Measurements from ENCODE around the gene MEGF11. TPM values are rescaled to one million over a fixed set of nuclear protein-coding genes. Genes with fewer than 3 reads are reported as not detected.

MEGF11 gene
- polyA plus RNA-seq, 5 donors = 3.3 to 15.1 (median 7.6) TPM

- DNase-seq = no peak
Measured at GRCh38 chr15:66221126-66221525, 32.4 kb downstream of the MEGF11 start.

GRCh38 chr15:66220601-66221000, 32.9 kb downstream of the MEGF11 start:
- no peak for DNase-seq

- no peak for DNase-seq
Measured at GRCh38 chr15:66219339-66219738, 34.2 kb downstream of the MEGF11 start.

DNA sequence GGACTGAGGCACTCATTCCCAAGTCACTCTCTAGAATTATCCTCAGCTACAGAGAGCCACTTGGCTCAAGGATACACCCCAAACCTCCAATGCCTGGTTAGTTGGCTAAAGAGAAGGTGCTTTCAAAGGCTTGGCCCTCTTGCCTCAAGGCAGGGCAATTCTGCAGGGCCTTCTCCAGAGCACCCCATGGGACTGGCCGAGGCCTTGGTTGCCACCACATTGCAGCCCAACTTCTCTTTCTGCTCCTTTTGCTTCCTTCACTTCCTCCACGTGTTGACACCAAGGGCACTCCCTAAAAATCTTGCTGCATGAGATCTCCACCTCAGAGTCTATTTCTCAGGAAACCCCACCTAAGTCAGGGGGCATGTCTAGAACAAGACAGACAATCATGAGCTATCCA, 36.7 kb downstream of the MEGF11 start:
- no peak for DNase-seq

DNA sequence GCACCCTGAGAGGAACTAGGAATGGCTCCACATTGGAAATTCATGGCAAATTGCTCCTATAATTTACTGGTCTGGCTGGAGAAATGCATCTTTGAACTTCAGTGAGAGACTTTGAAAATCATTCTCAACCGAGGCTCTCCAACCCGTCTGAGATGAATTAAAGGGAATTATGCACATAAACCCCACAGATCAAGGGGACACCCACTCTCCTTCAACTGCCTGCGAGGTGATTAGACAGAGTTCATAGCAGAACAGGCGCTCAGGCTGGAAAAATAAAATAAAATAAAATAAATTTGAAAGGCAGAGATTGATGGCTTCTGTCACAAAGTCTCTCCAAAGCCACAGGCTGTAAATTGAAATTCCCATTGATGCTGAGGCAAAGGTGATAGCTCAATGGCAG, 37.7 kb downstream of the MEGF11 start:
- DNase-seq = no peak

- no peak for DNase-seq
Measured at GRCh38 chr15:66214246-66214645, 39.3 kb downstream of the MEGF11 start.

DNA sequence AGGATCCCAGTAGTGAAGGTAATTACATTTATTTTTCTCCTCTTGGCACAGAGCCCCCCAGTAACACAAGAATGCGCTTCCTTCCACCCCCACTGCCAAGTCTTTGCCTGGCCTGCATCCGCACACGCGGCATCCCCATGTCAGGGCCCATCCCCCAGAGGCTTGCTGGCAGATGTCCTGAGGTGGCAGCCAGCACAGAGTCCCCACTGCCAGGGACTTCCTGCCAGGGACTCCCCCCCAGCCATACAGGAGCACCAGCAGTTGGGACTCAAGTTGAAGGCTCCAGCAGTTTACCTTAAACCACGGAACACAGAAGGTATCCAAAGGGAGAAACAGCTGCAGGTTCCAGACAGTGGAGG, 41.0 kb downstream of the MEGF11 start:
- DNase-seq = no peak

- no peak for DNase-seq
Measured at GRCh38 chr15:66211670-66212562, 41.6 kb downstream of the MEGF11 start.

DNA sequence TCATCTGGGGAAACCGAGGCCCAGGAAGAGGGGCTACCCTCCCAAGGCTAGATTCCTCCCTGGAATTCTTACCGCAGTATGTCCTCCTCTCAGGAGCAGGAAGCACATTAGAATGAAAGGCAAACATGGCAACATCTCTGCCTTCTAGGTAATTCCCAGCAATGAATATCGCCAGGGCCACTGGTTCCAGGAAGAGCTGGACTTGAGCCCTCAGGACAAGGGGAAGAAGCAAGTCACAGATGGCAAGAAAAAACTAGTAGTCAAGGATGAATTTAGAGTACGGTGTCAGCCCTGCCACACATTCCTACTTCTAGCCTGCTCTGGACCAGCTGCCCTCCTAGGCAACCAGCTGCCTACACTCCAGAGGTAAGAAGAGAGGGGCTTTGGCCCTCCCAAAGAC, 42.9 kb downstream of the MEGF11 start:
- no peak for DNase-seq

DNA sequence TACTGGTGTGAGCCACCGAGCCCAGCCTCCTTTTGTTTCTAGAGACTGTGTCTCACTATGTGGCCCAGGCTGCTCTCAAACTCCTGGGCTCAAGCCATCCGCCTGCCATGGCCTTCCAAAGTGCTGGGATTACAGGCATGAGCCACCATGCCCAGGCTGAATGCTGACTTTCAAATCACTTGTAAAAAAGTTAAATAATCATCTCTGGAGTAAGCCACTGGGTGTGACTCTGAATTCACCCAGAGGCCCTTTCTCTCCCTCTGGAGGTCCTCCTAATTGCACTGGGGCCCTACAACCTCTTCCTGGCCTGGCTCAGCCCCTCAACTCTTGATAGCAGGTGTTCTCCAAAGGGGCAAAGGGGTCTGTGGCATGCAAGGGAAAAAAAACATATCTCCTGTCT, 54.8 kb downstream of the MEGF11 start:
- no peak for DNase-seq

DNA sequence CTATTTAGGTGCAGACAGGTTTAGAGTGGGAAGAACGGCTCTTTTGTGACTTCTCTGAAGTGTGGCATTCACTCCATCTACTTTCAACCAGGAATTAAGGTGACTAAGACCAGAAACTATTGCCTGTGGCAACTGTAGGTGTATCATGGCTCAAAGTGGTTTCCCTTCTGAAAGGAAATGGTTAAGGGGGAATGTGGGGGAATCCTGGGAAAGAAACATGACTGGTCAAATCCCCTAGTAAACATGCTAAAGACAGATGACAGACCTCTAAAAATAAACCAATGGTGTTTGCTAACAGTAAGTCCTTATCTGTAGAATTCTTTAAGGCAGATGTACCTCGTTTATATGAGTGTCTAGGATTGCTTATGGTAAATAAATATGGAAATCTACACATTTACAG, 56.9 kb downstream of the MEGF11 start:
- no peak for DNase-seq

DNA sequence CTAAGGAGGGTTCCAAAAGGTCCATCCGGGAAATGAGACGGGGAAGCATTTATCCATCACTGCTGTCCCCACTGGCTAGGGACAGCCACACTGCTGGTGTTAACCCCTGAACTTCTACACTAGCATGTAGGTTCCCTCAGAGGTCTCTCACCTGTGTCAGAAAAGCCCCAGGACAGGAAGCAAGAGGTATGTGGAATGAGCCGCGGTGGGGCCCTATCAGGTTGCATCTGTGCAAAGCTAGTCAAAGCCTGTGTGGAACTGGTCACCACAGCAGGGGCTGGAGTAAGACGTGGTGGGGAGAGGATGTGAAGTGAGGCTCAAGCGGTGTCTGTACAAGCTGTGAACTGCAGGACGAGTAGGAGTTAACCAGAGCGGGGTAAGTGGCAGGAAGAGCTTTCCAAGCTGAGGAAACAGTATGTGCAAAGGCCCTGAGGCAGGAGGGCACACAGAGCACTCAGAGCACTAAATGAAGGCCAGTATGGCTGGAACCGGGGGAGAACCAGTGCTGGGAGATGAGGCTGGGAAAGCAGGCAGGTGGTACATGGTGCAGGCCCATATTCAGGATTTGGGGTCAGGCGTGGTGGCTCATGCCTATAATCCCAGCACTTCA, 57.8 kb downstream of the MEGF11 start:
- DNase-seq = no peak

DNA sequence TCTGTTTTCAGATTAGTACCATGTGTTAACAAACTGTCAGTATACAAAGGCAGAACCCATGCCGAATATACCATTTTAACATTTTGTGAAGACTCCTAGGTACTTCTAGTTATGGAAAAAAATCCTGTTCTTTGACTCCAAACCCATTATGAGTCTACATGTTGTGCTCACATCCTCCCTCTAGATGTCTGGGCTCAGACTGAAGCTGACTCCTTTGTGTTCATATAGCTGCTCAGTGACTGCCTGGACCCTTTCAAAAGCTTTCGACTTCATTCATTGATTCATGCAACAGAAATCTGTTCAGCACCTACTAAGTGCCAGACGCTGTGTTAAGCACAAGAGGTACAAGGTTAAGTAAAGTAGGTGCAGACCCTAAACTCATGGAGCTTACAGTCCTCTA, 60.5 kb downstream of the MEGF11 start:
- no peak for DNase-seq

DNA sequence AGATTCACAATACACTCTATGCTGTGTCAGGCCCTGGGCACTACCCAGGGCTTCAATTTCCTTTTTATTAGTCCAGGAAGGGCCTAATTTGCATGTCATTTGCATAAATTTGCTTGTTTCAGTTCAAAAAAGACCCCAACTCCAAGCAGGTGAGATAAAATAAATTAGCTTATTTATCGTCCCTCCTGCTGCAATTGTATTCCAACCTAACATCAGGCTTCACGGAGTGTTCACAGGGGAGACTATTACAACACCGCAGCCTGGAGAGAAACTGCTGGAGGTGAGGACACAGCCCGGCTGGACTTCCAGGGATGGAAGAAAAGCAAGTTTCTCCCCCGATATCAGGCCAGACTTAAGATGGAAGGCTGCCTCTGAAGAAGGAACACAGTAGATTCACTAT, 62.8 kb downstream of the MEGF11 start:
- DNase-seq = no peak

DNA sequence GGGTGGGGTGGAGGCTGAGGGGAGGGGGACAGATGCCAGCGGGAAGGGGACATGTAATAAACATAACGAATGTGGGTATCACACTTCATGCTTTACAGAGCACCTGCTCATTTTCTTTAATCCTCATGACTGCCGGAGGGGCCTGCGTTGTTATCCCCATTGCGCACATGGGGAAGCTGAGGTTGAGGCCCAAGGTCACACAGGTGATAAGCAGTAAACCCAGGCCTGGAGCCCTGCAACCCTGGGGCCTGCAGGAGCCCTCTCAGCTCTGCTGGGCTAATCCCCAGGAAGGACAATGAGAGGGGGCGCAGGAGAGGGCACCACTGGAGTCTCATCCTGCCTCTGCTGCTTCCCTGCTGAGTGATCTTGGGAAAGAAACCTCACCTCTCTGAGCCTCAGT, 64.3 kb downstream of the MEGF11 start:
- DNase-seq = no peak

GRCh38 chr15:66188464-66188863, 65.1 kb downstream of the MEGF11 start:
- no peak for DNase-seq

DNA sequence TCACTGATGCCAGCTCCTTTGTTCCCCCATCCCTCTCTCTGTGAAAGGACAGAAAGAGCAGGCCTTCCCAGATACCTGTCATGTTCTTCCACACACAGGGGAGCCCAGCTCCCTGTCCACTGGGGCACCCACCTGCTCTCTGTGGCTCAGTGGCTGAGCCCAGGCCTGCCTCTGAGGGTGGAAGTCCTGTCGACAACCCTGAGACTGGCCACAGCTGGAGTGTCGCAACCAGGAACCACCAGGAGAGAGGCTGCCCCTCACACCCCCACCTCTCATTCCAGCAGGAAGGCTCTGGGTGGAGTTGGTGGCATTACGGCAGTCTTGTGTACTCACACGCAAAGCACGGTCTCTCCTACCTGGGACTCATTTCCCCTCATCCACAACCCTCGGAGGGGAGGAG, 66.3 kb downstream of the MEGF11 start:
- DNase-seq = no peak

GRCh38 chr15:66186049-66186825, 67.3 kb downstream of the MEGF11 start:
- DNase-seq = no peak

GRCh38 chr15:66184936-66185790, 68.4 kb downstream of the MEGF11 start:
- peak in 1 of 2 donors; percentile 20 for DNase-seq

GRCh38 chr15:66184492-66184891, 69.1 kb downstream of the MEGF11 start:
- no peak for DNase-seq

GRCh38 chr15:66180531-66181097, 72.9 kb downstream of the MEGF11 start:
- DNase-seq = no peak

Data from right lung (tissue), 5 donors.